ENCODE data around the gene KDM4B.

- TF ChIP-seq POLR2A (IDR thresholded peaks at IDR 0.05) = no peak
- TF ChIP-seq EP300 (IDR thresholded peaks at IDR 0.05) = no peak
- TF ChIP-seq POLR2AphosphoS5 (IDR thresholded peaks at IDR 0.05) = no peak
- no peak for TF ChIP-seq CTCF (IDR thresholded peaks at IDR 0.05)
Observed at GRCh38 chr19:5200844-5201243, 231.9 kb downstream of the KDM4B start.
